H1 (cell line): ENCODE results near the gene CDK9. TPM values are rescaled to one million over a fixed set of nuclear protein-coding genes. Genes with fewer than 3 reads are reported as not detected.
A peak's percentile ranks its signal among the peaks of the same experiment; 100 is the strongest.

Source experiments
- CTCF ChIA-PET: fragments of 300-600 bp; sonication (Branson Sonifier 250); formaldehyde crosslinking; loops from one replicate; lab custom pipeline; 2021; ENCODE audit not compliant: partially characterized antibody; lab: Charles Lee
- POLR2A ChIA-PET: fragments of 300-600 bp; sonication (Branson Sonifier 250); formaldehyde crosslinking; loops from one replicate; lab custom pipeline; 2021; ENCODE audit warnings: inconsistent platforms; ENCODE audit not compliant: partially characterized antibody; lab: Charles Lee
- DNase-seq, 2 experiments: peaks; one replicate each; pipeline versions ENCODE4 v3.0.0 to v3.0.0-alpha.2; 2010 to 2022; ENCODE audit warnings: low spot score in 2 of 2, low read depth in 1 of 2, mixed read lengths in 1 of 2
- FAIRE-seq: peaks from 2 replicates; lab custom pipeline; 2011; peaks lifted over from hg19 to GRCh38; lab: Jason Lieb, UNC
- H2AFZ ChIP-seq: 2 replicates; pipeline ENCODE4 v1.8.1; 2012; ENCODE audit warnings: low read length, inconsistent platforms
- H2AK5ac ChIP-seq: 2 replicates; pipeline ENCODE4 v1.6.1; 2013; ENCODE audit warnings: low read depth, low read length
- H2BK120ac ChIP-seq: replicated peaks from 2 replicates; pipeline ENCODE3; 2013; ENCODE audit warnings: low read depth, low read length, inconsistent platforms
- H2BK12ac ChIP-seq: 2 replicates; pipeline ENCODE4 v1.6.1; 2013; ENCODE audit warnings: low read depth, low read length
- H2BK15ac ChIP-seq: 2 replicates; pipeline ENCODE4 v1.6.1; 2013; ENCODE audit warnings: low read length
- H2BK20ac ChIP-seq: 2 replicates; pipeline ENCODE4 v1.6.1; 2013; ENCODE audit warnings: low read length
- H2BK5ac ChIP-seq: 2 replicates; pipeline ENCODE4 v1.6.1; 2013; ENCODE audit warnings: low read depth, low read length
- H3K14ac ChIP-seq: 2 replicates; pipeline ENCODE4 v1.6.1; 2013; ENCODE audit warnings: inconsistent platforms; ENCODE audit not compliant: insufficient read length
- H3K18ac ChIP-seq: 2 replicates; pipeline ENCODE4 v1.6.1; 2013; ENCODE audit warnings: low read length; ENCODE audit errors: extremely low read depth
- H3K23ac ChIP-seq: 2 replicates; pipeline ENCODE4 v1.6.1; 2013; ENCODE audit warnings: inconsistent platforms; ENCODE audit not compliant: insufficient read length
- H3K23me2 ChIP-seq: 2 replicates; pipeline ENCODE4 v1.6.1; 2013; ENCODE audit warnings: low read depth, low read length
- H3K27ac ChIP-seq: 2 replicates; pipeline ENCODE4 v1.6.1; 2011; ENCODE audit warnings: low read depth, low read length, inconsistent platforms
- H3K27me3 ChIP-seq, 4 experiments: replicated peaks in 1 of 4; 1 replicate in 1 of 4; 2 replicates in 3 of 4; pipeline versions ENCODE4 v1.6.1 to v1.8.1; 2011 to 2013; ENCODE audit warnings: low read length in 3 of 4, mild to moderate bottlenecking in 3 of 4, inconsistent platforms in 2 of 4, mixed read lengths in 2 of 4, moderate library complexity in 1 of 4; ENCODE audit not compliant: control insufficient read depth in 3 of 4, insufficient read depth in 3 of 4; ENCODE audit errors: extremely low read depth in 1 of 4
- H3K36me3 ChIP-seq, 4 experiments: 2 replicates each; pipeline versions ENCODE4 v1.6.1 to v1.8.1; 2011 to 2013; ENCODE audit warnings: mild to moderate bottlenecking in 4 of 4, low read length in 3 of 4, moderate library complexity in 2 of 4, control low read depth in 1 of 4, inconsistent platforms in 1 of 4; ENCODE audit not compliant: insufficient read depth in 4 of 4, control insufficient read depth in 2 of 4
- H3K4ac ChIP-seq: replicated peaks from 2 replicates; pipeline ENCODE3; 2013; ENCODE audit warnings: low read length, low read depth, mixed read lengths, inconsistent platforms; ENCODE audit not compliant: insufficient read length
- H3K4me1 ChIP-seq, 4 experiments: replicated peaks in 1 of 4; 1 replicate in 1 of 4; 2 replicates in 3 of 4; pipeline versions ENCODE4 v1.6.1 to v1.8.1; 2011 to 2013; ENCODE audit warnings: low read length in 3 of 4, inconsistent platforms in 2 of 4, mixed read lengths in 1 of 4; ENCODE audit not compliant: insufficient read depth in 4 of 4, control insufficient read depth in 3 of 4
- H3K4me2 ChIP-seq, 2 experiments: 2 replicates each; pipeline versions ENCODE4 v1.6.1 to v1.8.1; 2011 to 2013; ENCODE audit warnings: low read depth in 2 of 2, low read length in 2 of 2, control low read depth in 1 of 2, inconsistent platforms in 1 of 2, mild to moderate bottlenecking in 1 of 2; ENCODE audit not compliant: insufficient read depth in 1 of 2
- H3K4me3 ChIP-seq, 4 experiments: fragments of 200-600, 300-600 bp in 1 of 4; sonication (generic), shearing (Covaris generic), sonication (Bioruptor Twin) in 1 of 4; 2 replicates each; pipeline versions ENCODE4 v1.5.1 to v1.8.1; 2011 to 2016; ENCODE audit warnings: low read length in 4 of 4, low read depth in 3 of 4, control low read depth in 2 of 4, inconsistent platforms in 2 of 4, mild to moderate bottlenecking in 2 of 4, mixed read lengths in 1 of 4, moderate library complexity in 1 of 4; ENCODE audit not compliant: insufficient read depth in 2 of 4; ENCODE audit errors: extremely low read depth in 1 of 4
- H3K56ac ChIP-seq: replicated peaks from 2 replicates; pipeline ENCODE3; 2013; ENCODE audit warnings: low read depth, mild to moderate bottlenecking, mixed read lengths, low read length, inconsistent platforms; ENCODE audit not compliant: insufficient read length
- H3K79me1 ChIP-seq: 2 replicates; pipeline ENCODE4 v1.6.1; 2013; ENCODE audit warnings: low read depth, low read length, control low read depth
- H3K79me2 ChIP-seq, 2 experiments: 2 replicates each; pipeline versions ENCODE4 v1.6.1 to v1.8.1; 2012 to 2013; ENCODE audit warnings: low read length in 2 of 2, mild to moderate bottlenecking in 2 of 2, inconsistent platforms in 1 of 2; ENCODE audit not compliant: insufficient read depth in 2 of 2, control insufficient read depth in 1 of 2
- H3K9ac ChIP-seq, 4 experiments: replicated peaks in 1 of 4; 1 replicate in 1 of 4; 2 replicates in 3 of 4; pipeline versions ENCODE4 v1.6.1 to v1.8.1; 2011 to 2013; ENCODE audit warnings: low read depth in 3 of 4, low read length in 3 of 4, control low read depth in 2 of 4, mild to moderate bottlenecking in 2 of 4, moderate library complexity in 2 of 4, inconsistent platforms in 1 of 4; ENCODE audit errors: extremely low read depth in 1 of 4
- H3K9me3 ChIP-seq, 2 experiments: 2 replicates each; pipeline versions ENCODE4 v1.6.1 to v1.8.1; 2012 to 2013; ENCODE audit warnings: mild to moderate bottlenecking in 2 of 2, moderate library complexity in 2 of 2, control low read depth in 1 of 2, inconsistent platforms in 1 of 2, low read depth in 1 of 2, low read length in 1 of 2, mixed read lengths in 1 of 2; ENCODE audit not compliant: insufficient read depth in 2 of 2
- H4K20me1 ChIP-seq, 2 experiments: replicated peaks in 1 of 2; 2 replicates each; pipeline versions ENCODE3 to v1.8.1; 2011 to 2013; ENCODE audit warnings: inconsistent platforms in 2 of 2, low read length in 2 of 2, mild to moderate bottlenecking in 1 of 2; ENCODE audit not compliant: insufficient read depth in 2 of 2, control insufficient read depth in 1 of 2
- H4K5ac ChIP-seq: 2 replicates; pipeline ENCODE4 v1.6.1; 2013; ENCODE audit warnings: low read length, low read depth, mixed read lengths, inconsistent platforms; ENCODE audit not compliant: insufficient read length
- H4K8ac ChIP-seq: 2 replicates; pipeline ENCODE4 v1.8.0; 2013; ENCODE audit warnings: mild to moderate bottlenecking, moderate library complexity, low read length, inconsistent platforms; ENCODE audit not compliant: insufficient read depth; ENCODE audit errors: extremely low read depth
- H4K91ac ChIP-seq: replicated peaks from 2 replicates; pipeline ENCODE3; 2013; ENCODE audit warnings: low read length, mixed read lengths, inconsistent platforms; ENCODE audit not compliant: insufficient read length
- CBX5 ChIP-seq: fragments of 300-800, 300-1000 bp; sonication (generic); IDR thresholded peaks from 2 replicates; pipeline ENCODE4 v1.7.1; 2016; ENCODE audit warnings: antibody characterized with exemption, low read length, low read depth
- EGR1 ChIP-seq: IDR thresholded peaks from 2 replicates; pipeline ENCODE4 v1.6.1; 2011; ENCODE audit warnings: low read depth, low read length, borderline replicate concordance
- KDM5A ChIP-seq: fragments of 200-600 bp; IDR thresholded peaks from 2 replicates; pipeline ENCODE4 v1.7.1; 2012; ENCODE audit warnings: mild to moderate bottlenecking, low read length, inconsistent platforms, mixed read lengths
- RNF2 ChIP-seq: fragments of 200-900, 300-1000 bp; sonication (generic); IDR thresholded peaks from 2 replicates; pipeline ENCODE4 v1.7.1; 2016; ENCODE audit warnings: borderline replicate concordance, low read depth, mild to moderate bottlenecking, antibody characterized with exemption, low read length; ENCODE audit not compliant: poor library complexity, severe bottlenecking; ENCODE audit errors: missing control alignments
- SIN3A ChIP-seq, 2 experiments: IDR thresholded peaks in 1 of 2; conservative IDR thresholded peaks in 1 of 2; 2 replicates each; pipeline ENCODE4 v1.6.1; 2011 to 2012; ENCODE audit warnings: low read length in 2 of 2, improper control_type of control experiment in 1 of 2, low read depth in 1 of 2, mild to moderate bottlenecking in 1 of 2
- SIRT6 ChIP-seq: IDR thresholded peaks from one replicate; pipeline ENCODE4 v1.7.1; 2012; ENCODE audit warnings: low read length, inconsistent platforms
- SIX5 ChIP-seq: IDR thresholded peaks from 2 replicates; pipeline ENCODE4 v1.6.1; 2011; ENCODE audit warnings: mild to moderate bottlenecking, low read depth, low read length
- SP1 ChIP-seq: IDR thresholded peaks from 2 replicates; pipeline ENCODE4 v1.6.1; 2011; ENCODE audit warnings: low read depth, low read length
- SP4 ChIP-seq: IDR thresholded peaks from 2 replicates; pipeline ENCODE4 v1.6.1; 2012; ENCODE audit warnings: low read length, inconsistent platforms
- SUZ12 ChIP-seq: fragments of 200-600 bp; sonication (generic); IDR thresholded peaks from 2 replicates; pipeline ENCODE4 v1.6.1; 2012; ENCODE audit warnings: mild to moderate bottlenecking, inconsistent platforms, low read length, moderate library complexity, mixed read lengths
- TBP ChIP-seq: IDR thresholded peaks from 2 replicates; pipeline ENCODE4 v1.6.1; 2011; ENCODE audit warnings: low read depth, low read length, improper control_type of control experiment
- WGBS, 2 experiments: shearing (Covaris generic) in 1 of 2; methylation state at CpG; one replicate each; pipeline versions ENCODE4 v1.1.6 to v1.1.7; 2013 to 2015; ENCODE audit warnings: low lambda C conversion rate in 2 of 2, mixed read lengths in 2 of 2, inconsistent platforms in 1 of 2, low coverage in 1 of 2, missing lambda C conversion rate in 1 of 2; ENCODE audit not compliant: insufficient replicate concordance in 2 of 2, insufficient coverage in 1 of 2, insufficient read length in 1 of 2; ENCODE audit errors: extremely low coverage in 1 of 2, missing lambda C conversion rate in 1 of 2; 5-methylcytosine and 5-hydroxymethylcytosine counted together
- polyA plus RNA-seq, 7 experiments: library from polyadenylated mRNA; depleted of rRNA in 3 of 7; stranded (reverse) in 5 of 7; unstranded in 2 of 7; fragments of >200 nt in 5 of 7; fragments of 200-250 nt in 2 of 7; gene quantifications; 1 replicate in 5 of 7; 2 replicates in 1 of 7; 4 replicates in 1 of 7; pipeline versions ENCODE4 v1.2.1 to v1.2.3, GENCODE V29; 2011 to 2013; ENCODE audit warnings: missing spikeins in 2 of 7, mixed read lengths in 2 of 7
- total RNA-seq: library from RNA; stranded (reverse); fragmentation: NEBNext Ultra II Directional; extraction: Animal tissue kit (Norgen Biotek cat#: 25700); gene quantifications from 2 replicates; pipeline ENCODE4 v1.2.1, GENCODE V29; 2021

The CDK9 gene
- total and polyA plus RNA-seq, 2 of the 8 experiments (the other 6 are each of a cell fraction or from before 2014, with no cell fraction given): 69.1 to 87.5 TPM

- no peaks in the 10 kb centered on the region for H3K36me3 ChIP-seq
- peaks cover under 1 to 20% (median 14%) of the 10 kb centered on the region in 4 experiments for H3K4me1 ChIP-seq
- no peak overlapping the region for H2BK20ac ChIP-seq
- WGBS, 2 experiments: 82% methylated on average over 5 of the region's 5 CpGs; no CpG with 5 or more reads in 1 of the 2 experiments
- no peak overlapping the region; a peak in 1 of 7 replicates for H3K9ac ChIP-seq
- DNase-seq (no peak), FAIRE-seq (no peak)
- no peak overlapping the region for H3K14ac ChIP-seq
- H4K20me1 ChIP-seq: no peaks in the 10 kb centered on the region
- H3K4ac ChIP-seq: no peak overlapping the region
- no peaks in the 10 kb centered on the region for H3K23me2 ChIP-seq
- no peak overlapping the region for H4K5ac ChIP-seq
- H3K23ac ChIP-seq: no peak overlapping the region
- 0 out of 2 replicates have a peak overlapping the region, but pooled peaks have one; percentile 28 for H3K18ac ChIP-seq
- H4K8ac ChIP-seq: no peak overlapping the region
- H3K27me3 ChIP-seq: no peaks in the 10 kb centered on the region
- H2BK5ac ChIP-seq: no peak overlapping the region
- no peak overlapping the region for H3K56ac ChIP-seq
- H2BK12ac ChIP-seq: 0 out of 2 replicates have a peak overlapping the region, but pooled peaks have one; percentile 14
- no peak overlapping the region for H2BK120ac ChIP-seq
- H3K79me2 ChIP-seq: no peaks in the 10 kb centered on the region
- peak overlapping the region; percentile 1 for H4K91ac ChIP-seq
- no peak overlapping the region for H2AFZ ChIP-seq
- no peak overlapping the region; the same call in 1 of the 2 replicates for H2BK15ac ChIP-seq
- H3K4me3 ChIP-seq: no peak overlapping the region; a peak in 1 of 8 replicates
- no peak for TF ChIP-seq TBP
- TF ChIP-seq KDM5A: no peak
- TF ChIP-seq SUZ12: no peak
- TF ChIP-seq SIRT6: no peak
- no peak for TF ChIP-seq EGR1
- TF ChIP-seq RNF2: no peak
- no peak for TF ChIP-seq SP1
- no peak for TF ChIP-seq SP4
- TF ChIP-seq SIX5: no peak
- TF ChIP-seq SIN3A (conservative IDR thresholded peaks at IDR 0.05 in 1 of 2, IDR thresholded peaks at IDR 0.05 in 1 of 2; ENCODE audit: low read depth in 1 of 2, low read length in 2 of 2): no peak
- TF ChIP-seq CBX5: no peak
- H2AK5ac ChIP-seq: no peak overlapping the region; the same call in 1 of the 2 replicates
- H3K27ac ChIP-seq: no peak overlapping the region
- no peaks in the 10 kb centered on the region for H3K79me1 ChIP-seq
- no peak overlapping the region for H3K4me2 ChIP-seq
- no peaks in the 10 kb centered on the region for H3K9me3 ChIP-seq
- POLR2A ChIA-PET: interaction anchor here (1.3 kb wide), 1 partner anchor 10 kb away, joined by 3 read pairs; no protein-coding TSS in a partner anchor
- CTCF ChIA-PET: interaction anchor here (0.9 to 2.7 kb wide), 4 partner anchors 7 to 106 kb away, joined by 3 to 12 read pairs (median 4); no protein-coding TSS in a partner anchor
Measured at GRCh38 chr9:127776924-127777289, 8.9 kb upstream of the CDK9 start.
